ENCODE results near the gene WDR27.
"Not testable (repeated sequence)": the region's sequence is repeated elsewhere in the genome, so short reads cannot be mapped to it uniquely, and the experiment has no call there.

The WDR27 gene

DNA sequence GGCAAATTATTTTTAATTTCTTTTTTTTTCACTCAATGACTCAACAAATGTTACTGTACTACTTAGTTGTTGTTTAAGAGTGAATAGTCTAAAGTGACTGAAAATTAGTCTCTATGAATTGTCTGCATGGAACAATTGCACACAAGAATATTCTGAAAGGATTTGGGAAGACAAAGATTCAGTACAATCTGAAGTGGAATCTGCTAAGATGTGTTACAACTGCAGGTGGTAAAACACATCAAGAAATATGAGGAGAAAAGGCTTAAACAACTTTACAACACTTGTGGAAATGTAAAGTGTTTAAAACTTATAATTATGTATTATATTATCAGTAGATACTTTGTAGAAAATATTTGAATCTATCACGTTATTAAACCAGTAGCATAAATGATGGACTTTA lies 193.4 kb downstream of the WDR27 start:
- DNase-seq = no peak

DNA sequence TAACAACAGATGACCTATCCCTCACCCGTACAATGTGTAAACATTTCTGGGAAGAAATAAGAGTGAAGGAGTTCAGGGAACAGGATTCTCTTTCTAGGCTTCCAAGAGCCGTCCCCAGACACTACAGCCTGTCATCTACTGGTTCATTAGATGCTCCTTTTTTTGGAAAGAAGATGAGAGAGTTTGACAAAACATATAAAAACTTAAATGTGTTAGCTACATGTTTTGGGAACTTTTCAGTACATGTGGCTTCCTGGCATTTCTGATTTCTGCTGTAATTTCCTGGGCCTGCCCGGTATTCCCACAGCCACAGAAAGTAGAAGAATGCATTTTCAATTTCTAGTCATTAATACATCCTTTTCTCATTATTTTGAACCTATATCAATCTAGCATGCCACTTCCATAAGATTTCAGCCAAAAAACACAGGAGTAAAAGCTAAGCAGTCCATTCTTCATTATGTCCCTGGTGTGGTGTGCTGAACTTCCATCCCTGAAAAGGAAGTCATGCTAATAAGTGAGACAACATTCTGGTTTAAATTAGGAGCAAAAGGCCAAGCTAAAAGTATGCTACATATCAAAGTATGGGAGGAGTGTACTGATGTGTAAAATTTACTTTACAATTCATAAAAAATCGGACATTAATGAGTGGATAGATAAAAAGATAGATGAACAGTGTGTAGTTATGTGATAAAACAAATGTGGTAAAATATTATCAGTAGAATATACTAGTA lies 198.2 kb downstream of the WDR27 start:
- DNase-seq = no peak

GRCh38 chr6:169502445-169502844 lies 199.4 kb downstream of the WDR27 start:
- no peak for DNase-seq

DNA sequence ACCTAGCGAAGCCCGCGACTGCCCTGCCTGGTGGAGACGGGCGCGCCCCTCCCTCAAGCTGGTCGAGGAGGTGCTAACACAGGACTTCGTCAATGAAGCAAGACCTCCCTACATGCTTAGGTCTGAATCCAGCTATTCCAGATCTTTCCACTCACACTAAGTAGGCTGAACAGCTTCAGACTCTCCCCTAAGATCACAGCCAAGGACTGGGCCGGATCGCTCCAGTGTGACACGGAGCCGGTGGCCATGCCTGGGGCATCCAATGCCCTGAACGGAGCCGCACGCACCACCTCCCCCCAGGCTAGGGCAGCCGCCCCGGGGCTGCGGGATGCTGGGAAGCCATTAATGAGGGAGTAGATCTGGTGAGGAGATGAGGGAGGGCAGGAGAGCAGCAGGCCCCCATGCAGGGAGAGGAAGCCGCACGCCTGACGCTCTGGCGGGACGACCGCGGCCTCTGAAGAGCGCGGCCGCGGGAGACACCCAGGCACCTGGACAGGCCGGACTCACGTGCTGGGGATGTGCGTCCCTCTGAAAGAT lies 200.0 kb downstream of the WDR27 start:
- no peak for DNase-seq

GRCh38 chr6:169501128-169501527 lies 200.7 kb downstream of the WDR27 start:
- DNase-seq = no peak

DNA sequence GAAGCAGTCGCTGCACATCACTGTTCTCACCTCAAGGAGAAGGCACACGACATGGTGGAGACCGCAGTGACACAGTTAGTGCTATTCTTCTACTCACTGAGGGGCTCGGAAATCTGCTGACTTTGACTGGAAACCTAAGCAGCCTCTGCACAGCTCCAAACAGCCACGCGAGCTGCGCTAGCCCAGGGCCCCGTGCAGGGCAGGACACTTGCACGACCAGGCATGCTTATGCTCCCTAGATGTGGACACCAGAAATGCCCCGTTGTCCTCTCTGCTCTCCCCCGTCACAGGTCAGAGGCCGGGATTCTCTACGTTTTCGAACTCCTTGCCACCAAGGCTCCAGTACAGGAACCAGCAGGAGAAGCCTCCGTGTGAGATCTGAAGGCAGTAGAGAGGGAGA lies 201.1 kb downstream of the WDR27 start:
- DNase-seq = no peak

DNA sequence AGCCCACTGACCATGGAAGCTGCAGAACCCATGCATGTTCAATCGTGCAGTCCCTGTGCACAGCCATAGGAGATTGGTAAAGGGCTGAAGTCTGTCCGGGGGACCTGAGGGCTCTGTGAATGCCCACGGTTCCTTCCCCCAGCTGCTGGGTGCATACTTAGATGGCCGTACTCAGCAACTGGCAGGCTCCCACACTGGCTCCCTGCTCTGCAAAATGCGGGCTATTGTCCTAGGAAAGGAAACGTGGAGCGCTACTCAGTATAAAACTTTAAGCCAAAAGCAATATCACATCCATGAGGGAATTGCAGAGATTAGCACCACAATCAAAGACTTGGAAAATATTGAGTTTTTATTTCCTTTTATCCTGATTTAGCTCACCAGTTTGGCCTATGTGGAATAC lies 202.0 kb downstream of the WDR27 start:
- DNase-seq = no peak

GRCh38 chr6:169498916-169499513 lies 202.8 kb downstream of the WDR27 start:
- DNase-seq = no peak

GRCh38 chr6:169495601-169496000 lies 206.2 kb downstream of the WDR27 start:
- DNase-seq = no peak

- DNase-seq = no peak
These were observed 207.8 kb downstream of the WDR27 start for GRCh38 chr6:169494038-169494437.

DNA sequence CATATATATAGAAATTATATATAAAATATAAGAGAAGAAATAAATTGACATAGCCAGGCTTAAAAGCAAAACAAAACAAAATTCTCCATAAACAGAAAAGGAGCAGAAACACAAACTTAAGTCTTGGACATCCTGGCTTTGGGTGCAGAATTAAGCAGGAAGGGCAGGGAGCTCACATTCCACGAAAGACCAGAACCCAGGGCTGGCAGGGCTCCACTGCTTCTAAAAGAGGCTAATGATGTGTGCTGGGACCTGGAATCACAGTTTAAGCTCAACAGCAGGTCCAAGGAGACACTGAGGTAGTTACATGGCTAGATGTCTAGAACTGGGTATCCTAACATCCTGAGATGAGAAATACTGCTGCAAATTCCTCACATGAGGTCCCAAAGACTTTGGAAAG lies 210.3 kb downstream of the WDR27 start:
- DNase-seq = no peak

DNA sequence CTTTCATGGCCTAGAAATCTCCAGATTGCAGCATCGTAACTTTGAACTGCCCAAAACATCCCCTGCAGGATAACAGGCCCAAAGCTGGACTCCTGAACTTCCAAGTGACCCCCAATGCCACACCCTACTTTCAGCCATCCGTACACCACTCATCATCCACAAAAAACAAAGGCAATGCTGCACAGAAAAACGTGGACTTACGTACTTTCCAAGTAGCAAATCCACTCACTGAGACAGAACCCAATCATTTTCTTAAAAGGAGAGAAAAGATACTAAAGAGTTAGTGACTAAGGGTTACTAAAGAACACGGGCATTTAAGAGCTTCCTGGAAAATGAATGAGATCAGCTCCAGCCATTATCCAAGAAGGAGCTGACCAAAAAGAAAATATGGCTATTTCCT lies 211.0 kb downstream of the WDR27 start:
- no peak for DNase-seq

- no peak for DNase-seq
These were observed 211.6 kb downstream of the WDR27 start for GRCh38 chr6:169490246-169490641.

GRCh38 chr6:169489563-169490245 lies 212.1 kb downstream of the WDR27 start:
- DNase-seq = no peak

GRCh38 chr6:169487579-169488436 lies 214.0 kb downstream of the WDR27 start:
- DNase-seq = no peak

DNA sequence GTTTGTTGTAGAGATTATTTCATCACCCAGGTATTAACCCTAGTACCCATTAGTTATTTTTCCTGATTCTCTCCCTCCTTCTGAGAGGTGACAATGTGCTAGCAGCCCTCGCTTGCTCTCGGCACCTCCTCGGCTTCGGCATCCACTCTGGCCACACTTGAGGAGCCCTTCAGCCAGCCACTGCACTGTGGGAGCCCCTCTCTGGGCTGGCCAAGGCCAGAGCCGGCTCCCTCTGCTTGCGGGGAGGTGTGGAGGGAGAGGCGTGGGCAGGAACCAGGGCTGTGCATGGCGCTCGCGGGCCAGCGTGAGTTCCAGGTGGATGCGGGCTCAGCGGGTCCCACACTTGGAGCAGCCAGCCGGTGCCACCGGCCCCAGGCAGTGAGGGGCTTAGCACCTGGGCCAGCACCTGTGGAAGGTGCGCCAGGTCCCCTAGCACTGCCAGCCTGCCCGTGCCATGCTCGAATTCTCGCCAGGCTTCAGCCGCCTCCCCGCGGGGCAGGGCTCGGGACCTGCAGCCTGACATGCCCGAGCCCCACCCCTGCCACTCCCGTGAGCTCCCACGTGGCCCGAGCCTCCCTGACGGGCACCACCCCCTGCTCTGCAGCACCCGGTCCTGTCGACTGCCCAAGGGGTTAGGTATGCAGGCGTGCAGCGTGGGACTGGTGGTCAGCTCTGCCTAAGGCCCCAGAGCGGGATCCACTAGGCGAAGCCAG lies 221.9 kb downstream of the WDR27 start:
- no peak for DNase-seq

DNA sequence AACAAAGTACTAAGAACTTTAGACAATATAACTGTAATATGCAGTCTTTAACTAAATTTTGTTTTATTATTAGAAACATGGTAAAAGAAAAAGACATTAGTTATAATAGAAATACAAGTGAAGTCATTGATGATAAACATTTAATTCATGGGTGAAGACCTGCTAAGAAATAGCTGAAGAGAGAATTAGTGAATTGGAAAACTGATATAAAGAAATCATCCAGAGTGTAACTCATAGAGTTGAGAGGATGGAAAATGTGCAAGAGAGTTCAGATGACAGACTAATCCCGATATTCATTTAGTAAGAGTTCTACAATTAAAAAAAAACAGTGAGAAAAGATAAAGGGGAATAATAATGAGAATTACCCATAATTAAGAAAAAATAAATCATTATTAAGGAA lies 227.5 kb downstream of the WDR27 start:
- no peak for DNase-seq

GRCh38 chr6:169473663-169474062 lies 228.2 kb downstream of the WDR27 start:
- DNase-seq = no peak

- DNase-seq = no peak
These were observed 228.9 kb downstream of the WDR27 start for GRCh38 chr6:169472786-169473416.

DNA sequence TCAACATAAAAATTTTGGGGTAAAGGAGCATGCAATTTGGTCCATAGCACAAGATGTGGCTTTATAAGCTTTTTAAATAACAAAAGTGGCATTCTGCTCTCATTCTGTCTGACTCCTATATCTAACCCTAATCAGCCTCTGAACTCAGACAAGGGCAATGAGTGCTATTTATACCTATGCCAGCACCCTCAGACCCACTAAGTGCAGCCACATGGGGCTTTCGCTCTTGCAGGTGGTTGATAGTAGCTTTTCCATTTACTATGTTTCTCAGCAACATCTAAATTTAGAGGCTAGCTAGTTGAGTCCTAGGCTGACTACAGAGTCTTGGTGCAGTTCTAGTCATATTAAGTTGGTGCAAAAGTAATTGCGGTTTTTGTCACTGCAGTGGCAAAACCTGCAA lies 231.0 kb downstream of the WDR27 start:
- DNase-seq = no peak

DNA sequence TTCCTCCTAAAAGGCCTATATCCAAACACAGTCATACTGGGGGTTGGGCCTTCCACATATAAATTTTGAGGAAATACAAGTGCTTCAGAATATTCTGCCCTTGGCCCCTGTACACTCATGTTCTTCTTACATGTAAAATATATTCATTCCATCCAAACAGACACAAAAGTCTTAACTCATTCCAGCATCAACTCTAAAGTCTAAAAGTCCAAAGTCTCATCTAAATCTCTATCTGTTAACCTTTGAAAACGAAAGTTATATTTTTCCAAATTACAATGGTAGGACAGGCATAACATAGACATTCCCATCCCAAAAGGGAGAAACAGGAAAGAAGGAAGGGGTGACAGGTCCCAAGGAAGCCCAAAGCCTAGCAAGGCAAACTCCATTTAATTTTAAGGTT lies 232.8 kb downstream of the WDR27 start:
- no peak for DNase-seq

- DNase-seq = not testable (repeated sequence)
These were observed 234.1 kb downstream of the WDR27 start for GRCh38 chr6:169467755-169468154.

Measured in activated CD8-positive, alpha-beta memory T cell treated with anti-CD3 and anti-CD28 coated beads for 24 hours (primary cell).